ENCODE measurements around the gene ITPKC.

ITPKC gene

GRCh38 chr19:40776364-40776763 is 59.5 kb downstream of the ITPKC start:
- ATAC-seq: no peak
- TF ChIP-seq CREB5 (CRISPR knock-in tag; IDR thresholded peaks at IDR 0.05; ENCODE audit: low read depth) (no peak), SNAI2 (CRISPR knock-in tag; IDR thresholded peaks at IDR 0.05) (no peak), CSRNP3 (CRISPR knock-in tag; IDR thresholded peaks at IDR 0.05) (no peak), ISL1 (CRISPR knock-in tag; IDR thresholded peaks at IDR 0.05) (no peak), ZC3H10 (CRISPR knock-in tag; IDR thresholded peaks at IDR 0.05) (no peak), RARB (CRISPR knock-in tag; IDR thresholded peaks at IDR 0.05) (no peak), TOX (CRISPR knock-in tag; IDR thresholded peaks at IDR 0.05; ENCODE audit: borderline replicate concordance) (no peak), POU6F1 (CRISPR knock-in tag; IDR thresholded peaks at IDR 0.05; ENCODE audit: borderline replicate concordance, low read depth) (no peak), BACH2 (CRISPR knock-in tag; IDR thresholded peaks at IDR 0.05; ENCODE audit: borderline replicate concordance) (no peak), GLIS3 (CRISPR knock-in tag; IDR thresholded peaks at IDR 0.05) (no peak), ESRRG (CRISPR knock-in tag; IDR thresholded peaks at IDR 0.05) (no peak), ZNF565 (CRISPR knock-in tag; conservative IDR thresholded peaks at IDR 0.05; ENCODE audit: low read depth) (no peak)

- peak; percentile 85 for ATAC-seq
- TF ChIP-seq ZC3H10 (CRISPR knock-in tag; IDR thresholded peaks at IDR 0.05) (no peak), OSR1 (CRISPR knock-in tag; IDR thresholded peaks at IDR 0.05) (no peak), ZNF8 (CRISPR knock-in tag; IDR thresholded peaks at IDR 0.05) (no peak), CSRNP3 (CRISPR knock-in tag; IDR thresholded peaks at IDR 0.05) (no peak), ESRRG (CRISPR knock-in tag; IDR thresholded peaks at IDR 0.05) (no peak), ISL1 (CRISPR knock-in tag; IDR thresholded peaks at IDR 0.05) (no peak), ZNF70 (CRISPR knock-in tag; IDR thresholded peaks at IDR 0.05) (peak; percentile 74), POU6F1 (CRISPR knock-in tag; IDR thresholded peaks at IDR 0.05; ENCODE audit: borderline replicate concordance, low read depth) (no peak), PPARA (CRISPR knock-in tag; IDR thresholded peaks at IDR 0.05; ENCODE audit: borderline replicate concordance) (no peak)
Observed at GRCh38 chr19:40776932-40777644, 60.2 kb downstream of the ITPKC start.

- ATAC-seq: no peak
- TF ChIP-seq ZFP3 (CRISPR knock-in tag; IDR thresholded peaks at IDR 0.05): no peak
- TF ChIP-seq ZNF8 (CRISPR knock-in tag; IDR thresholded peaks at IDR 0.05): no peak
- no peak for TF ChIP-seq PPARA (CRISPR knock-in tag; IDR thresholded peaks at IDR 0.05; ENCODE audit: borderline replicate concordance)
- TF ChIP-seq TOX (CRISPR knock-in tag; IDR thresholded peaks at IDR 0.05; ENCODE audit: borderline replicate concordance): no peak
- TF ChIP-seq RARB (CRISPR knock-in tag; IDR thresholded peaks at IDR 0.05): no peak
- no peak for TF ChIP-seq OSR1 (CRISPR knock-in tag; IDR thresholded peaks at IDR 0.05)
- no peak for TF ChIP-seq SNAI2 (CRISPR knock-in tag; IDR thresholded peaks at IDR 0.05)
- TF ChIP-seq TCF4 (CRISPR knock-in tag; IDR thresholded peaks at IDR 0.05; ENCODE audit: borderline replicate concordance): no peak
- TF ChIP-seq CSRNP3 (CRISPR knock-in tag; IDR thresholded peaks at IDR 0.05): no peak
- TF ChIP-seq TSHZ2 (CRISPR knock-in tag; IDR thresholded peaks at IDR 0.05): no peak
- TF ChIP-seq ZC3H10 (CRISPR knock-in tag; IDR thresholded peaks at IDR 0.05): no peak
- TF ChIP-seq ISL1 (CRISPR knock-in tag; IDR thresholded peaks at IDR 0.05): no peak
- TF ChIP-seq ZNF565 (CRISPR knock-in tag; conservative IDR thresholded peaks at IDR 0.05; ENCODE audit: low read depth): no peak
- no peak for TF ChIP-seq PATZ1 (CRISPR knock-in tag; IDR thresholded peaks at IDR 0.05; ENCODE audit: borderline replicate concordance)
Observed at GRCh38 chr19:40777645-40777936, 60.7 kb downstream of the ITPKC start.
